Osteoblast (primary cell): Measurements from ENCODE around the gene DDIT3. TPM values are rescaled to one million over a fixed set of nuclear protein-coding genes. Genes with fewer than 3 reads are reported as not detected.

Experiments used
- DNase-seq: peaks from one replicate; pipeline ENCODE4 v3.0.0; 2011; ENCODE audit warnings: low spot score, mixed read lengths; ENCODE audit not compliant: insufficient read length; ENCODE audit errors: missing footprints
- H2AFZ ChIP-seq: 2 replicates; pipeline ENCODE4 v1.6.0; 2011; ENCODE audit warnings: mild to moderate bottlenecking, low read length
- H3K27ac ChIP-seq: 2 replicates; pipeline ENCODE4 v1.5.1; 2011; ENCODE audit warnings: mild to moderate bottlenecking, low read depth, low read length, moderate library complexity
- H3K27me3 ChIP-seq: 2 replicates; pipeline ENCODE4 v1.6.0; 2012; ENCODE audit warnings: mild to moderate bottlenecking, control low read depth, inconsistent platforms, low read length, moderate library complexity; ENCODE audit not compliant: insufficient read depth
- H3K36me3 ChIP-seq: 2 replicates; pipeline ENCODE4 v1.5.1; 2011; ENCODE audit warnings: mild to moderate bottlenecking, low read length, control low read depth, moderate library complexity; ENCODE audit not compliant: insufficient read depth
- H3K4me1 ChIP-seq: 2 replicates; pipeline ENCODE4 v1.5.1; 2011; ENCODE audit warnings: mild to moderate bottlenecking, low read length, control low read depth, moderate library complexity; ENCODE audit not compliant: insufficient read depth
- H3K4me2 ChIP-seq: 2 replicates; pipeline ENCODE4 v1.6.0; 2011; ENCODE audit warnings: mild to moderate bottlenecking, low read length; ENCODE audit not compliant: insufficient read depth
- H3K4me3 ChIP-seq: fragments of 200-600 bp; sonication (generic); 3 replicates; pipeline ENCODE4 v1.5.1; 2012; ENCODE audit warnings: mild to moderate bottlenecking, low read length, inconsistent platforms; ENCODE audit not compliant: insufficient read depth
- H3K79me2 ChIP-seq: 2 replicates; pipeline ENCODE4 v1.6.0; 2012; ENCODE audit warnings: mild to moderate bottlenecking, low read length, control low read depth, inconsistent platforms; ENCODE audit not compliant: insufficient read depth
- H3K9me3 ChIP-seq: 2 replicates; pipeline ENCODE4 v1.5.1; 2011; ENCODE audit warnings: low read depth, low read length, control low read depth
- H4K20me1 ChIP-seq: 2 replicates; pipeline ENCODE4 v1.6.0; 2012; ENCODE audit warnings: mild to moderate bottlenecking, low read length, control low read depth; ENCODE audit not compliant: insufficient read depth
- CTCF ChIP-seq: IDR thresholded peaks from 2 replicates; pipeline ENCODE4 v1.5.1; 2011; ENCODE audit warnings: mild to moderate bottlenecking, low read depth, low read length, moderate library complexity; ENCODE audit errors: extremely low read depth
- total RNA-seq: library from RNA; depleted of rRNA; stranded (reverse); fragments of >200 nt; gene quantifications from 2 replicates; pipeline ENCODE4 v1.2.3, GENCODE V29; 2012

DDIT3 gene, protein sequence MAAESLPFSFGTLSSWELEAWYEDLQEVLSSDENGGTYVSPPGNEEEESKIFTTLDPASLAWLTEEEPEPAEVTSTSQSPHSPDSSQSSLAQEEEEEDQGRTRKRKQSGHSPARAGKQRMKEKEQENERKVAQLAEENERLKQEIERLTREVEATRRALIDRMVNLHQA
- 118 and 136 TPM in 2 replicates for total RNA-seq

DNA sequence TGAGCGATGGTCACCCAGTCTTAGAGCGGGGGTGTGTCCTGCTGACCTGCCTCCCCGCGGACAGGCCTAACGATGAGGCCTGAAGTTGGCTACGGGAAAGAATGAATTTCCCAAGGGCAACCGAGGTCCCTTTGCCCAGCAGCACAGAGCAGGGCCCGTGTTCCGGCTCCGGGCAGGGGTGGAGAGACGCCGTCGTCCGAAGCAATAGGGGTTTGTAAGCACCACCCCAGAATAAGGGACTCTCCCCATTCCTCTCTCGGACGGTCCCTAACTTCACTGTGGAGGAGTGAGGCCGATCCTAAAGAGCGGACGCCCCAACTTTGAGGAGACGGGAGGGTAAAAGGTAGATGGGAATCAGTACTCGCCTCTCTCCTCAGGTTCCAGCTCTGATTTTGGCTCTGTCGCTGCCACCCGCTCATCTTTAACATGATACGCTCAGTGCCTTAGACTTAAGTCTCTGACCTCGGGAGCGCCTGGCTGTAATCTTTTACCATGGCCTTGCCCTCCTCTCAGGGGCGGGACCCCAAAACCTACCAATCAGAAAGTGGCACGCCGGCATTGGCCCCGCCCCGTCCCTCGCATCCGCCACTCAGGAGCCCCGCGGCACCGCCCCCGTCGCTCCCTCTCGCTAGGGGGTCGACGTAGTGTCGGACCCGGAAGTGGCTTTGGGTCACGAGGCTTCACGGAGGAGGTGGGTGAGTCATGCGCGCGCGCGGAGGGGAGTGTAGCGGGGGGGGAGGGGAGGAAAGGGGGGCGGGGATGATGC is at the start of gene DDIT3:
Gene DDIT3, minus strand, starts transcription at position 462 of the 766 bp plus-strand sequence. CDS start 3,108 bp downstream, outside the sequence.
- Histone ChIP-seq H4K20me1 (peaks cover 56% of the 10 kb centered on the region), H3K4me2 (peak within 1 kb of the TSS; percentile 83), H3K36me3 (peaks cover 45% of the 10 kb centered on the region), H3K27ac (peak within 1 kb of the TSS; percentile 99), H3K4me3 (peak within 1 kb of the TSS; percentile 83), H2AFZ (peak within 1 kb of the TSS; percentile 84), H3K79me2 (peaks cover 59% of the 10 kb centered on the region), H3K27me3 (no peaks in the 10 kb centered on the region), H3K9me3 (no peaks in the 10 kb centered on the region), H3K4me1 (peaks cover 57% of the 10 kb centered on the region)
- DNase-seq, result peak; percentile 98
- TF ChIP-seq CTCF, result no peak

- Histone ChIP-seq H3K9me3 (no peaks in the 10 kb centered on the region), H3K4me3 (no peak overlapping the region), H3K36me3 (no peaks in the 10 kb centered on the region), H3K27me3 (peaks cover 4% of the 10 kb centered on the region), H3K4me1 (no peaks in the 10 kb centered on the region), H2AFZ (no peak overlapping the region), H3K27ac (no peak overlapping the region), H3K79me2 (no peaks in the 10 kb centered on the region), H3K4me2 (no peak overlapping the region), H4K20me1 (no peaks in the 10 kb centered on the region)
- DNase-seq, result no peak
- TF ChIP-seq CTCF, result no peak
Observed at GRCh38 chr12:57569858-57570257, 49.5 kb upstream of the DDIT3 start.

GRCh38 chr12:57568838-57569237 is 48.5 kb upstream of the DDIT3 start:
- Histone ChIP-seq H3K9me3 (no peaks in the 10 kb centered on the region), H3K27me3 (peaks cover 4% of the 10 kb centered on the region), H3K4me2 (no peak overlapping the region), H3K4me3 (no peak overlapping the region), H2AFZ (no peak overlapping the region), H3K27ac (no peak overlapping the region), H3K4me1 (no peaks in the 10 kb centered on the region), H4K20me1 (no peaks in the 10 kb centered on the region), H3K79me2 (no peaks in the 10 kb centered on the region), H3K36me3 (no peaks in the 10 kb centered on the region)
- no peak for TF ChIP-seq CTCF
- no peak for DNase-seq

DNA sequence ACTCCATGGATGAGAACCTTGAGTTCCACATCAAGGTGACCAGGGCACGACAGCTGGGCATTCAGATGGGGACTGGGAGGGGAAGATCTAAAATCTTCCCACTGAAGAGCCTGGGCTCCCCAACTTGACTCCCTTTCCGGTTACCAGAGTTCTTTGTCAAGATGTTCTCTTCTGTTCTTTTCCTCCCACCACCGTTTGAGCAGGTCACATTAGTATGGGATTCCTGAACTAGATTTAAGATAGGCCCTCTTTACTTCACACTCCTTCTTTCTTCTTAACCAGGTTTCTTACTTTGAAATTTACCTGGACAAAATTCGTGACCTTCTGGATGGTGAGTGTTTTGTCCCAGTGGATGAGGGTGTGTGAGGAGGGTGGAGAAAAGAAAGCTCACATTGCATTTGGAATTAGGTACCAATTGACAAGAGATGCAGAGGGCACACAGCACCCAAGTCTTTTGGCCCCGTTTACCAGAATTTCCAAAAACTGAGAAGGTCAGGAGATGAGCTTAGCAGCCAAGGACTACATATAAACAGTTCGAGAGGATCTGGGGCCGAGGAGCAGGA is 43.9 kb upstream of the DDIT3 start:
- Histone ChIP-seq H3K27me3 (peaks cover 7% of the 10 kb centered on the region), H3K4me1 (no peaks in the 10 kb centered on the region), H4K20me1 (no peaks in the 10 kb centered on the region), H2AFZ (no peak overlapping the region), H3K9me3 (no peaks in the 10 kb centered on the region), H3K27ac (no peak overlapping the region), H3K4me3 (no peak overlapping the region), H3K79me2 (no peaks in the 10 kb centered on the region), H3K4me2 (no peak overlapping the region), H3K36me3 (no peaks in the 10 kb centered on the region)
- no peak for TF ChIP-seq CTCF
- DNase-seq, result no peak
